22Rv1 (cell line): ENCODE measurements around the gene CCDC24.

Experiments used
- H3K27ac ChIP-seq: fragments of 450-650 bp; 2 replicates; pipeline ENCODE4 v1.5.1; 2017
- ZFX ChIP-seq: fragments of 450-650 bp; IDR thresholded peaks from 2 replicates; pipeline ENCODE4 v1.6.1; 2017; ENCODE audit warnings: antibody characterized with exemption, borderline replicate concordance
- TF ChIP-seq, protein P1 (sequence below): fragments of 450-650 bp; IDR thresholded peaks from 2 replicates; pipeline ENCODE4 v1.5.1; 2017; ENCODE audit warnings: mild to moderate bottlenecking

CCDC24 gene

DNA sequence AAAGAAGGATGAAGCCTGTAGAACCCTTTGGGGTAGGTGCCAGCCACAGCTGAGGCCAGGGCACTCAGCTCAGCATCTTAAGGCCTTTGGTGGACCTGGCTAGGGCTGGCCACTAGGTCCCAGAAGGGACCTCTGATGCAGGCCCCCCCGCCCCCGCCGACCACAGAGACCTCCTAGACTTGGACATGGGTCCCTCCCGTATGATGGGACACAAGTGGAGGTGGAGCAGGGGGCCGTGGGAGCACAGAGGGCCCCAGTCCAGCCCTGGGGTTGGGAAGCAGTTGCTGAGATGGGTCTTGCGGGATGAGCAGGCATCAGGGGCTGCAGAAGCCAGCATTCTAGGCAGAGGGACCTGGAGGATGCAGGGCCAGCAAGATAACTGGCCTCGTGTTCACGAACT lies 9.2 kb upstream of the CCDC24 start:
- H3K27ac ChIP-seq = no peak overlapping the region
- no peak for TF ChIP-seq ZFX
- TF ChIP-seq, protein P1, sequence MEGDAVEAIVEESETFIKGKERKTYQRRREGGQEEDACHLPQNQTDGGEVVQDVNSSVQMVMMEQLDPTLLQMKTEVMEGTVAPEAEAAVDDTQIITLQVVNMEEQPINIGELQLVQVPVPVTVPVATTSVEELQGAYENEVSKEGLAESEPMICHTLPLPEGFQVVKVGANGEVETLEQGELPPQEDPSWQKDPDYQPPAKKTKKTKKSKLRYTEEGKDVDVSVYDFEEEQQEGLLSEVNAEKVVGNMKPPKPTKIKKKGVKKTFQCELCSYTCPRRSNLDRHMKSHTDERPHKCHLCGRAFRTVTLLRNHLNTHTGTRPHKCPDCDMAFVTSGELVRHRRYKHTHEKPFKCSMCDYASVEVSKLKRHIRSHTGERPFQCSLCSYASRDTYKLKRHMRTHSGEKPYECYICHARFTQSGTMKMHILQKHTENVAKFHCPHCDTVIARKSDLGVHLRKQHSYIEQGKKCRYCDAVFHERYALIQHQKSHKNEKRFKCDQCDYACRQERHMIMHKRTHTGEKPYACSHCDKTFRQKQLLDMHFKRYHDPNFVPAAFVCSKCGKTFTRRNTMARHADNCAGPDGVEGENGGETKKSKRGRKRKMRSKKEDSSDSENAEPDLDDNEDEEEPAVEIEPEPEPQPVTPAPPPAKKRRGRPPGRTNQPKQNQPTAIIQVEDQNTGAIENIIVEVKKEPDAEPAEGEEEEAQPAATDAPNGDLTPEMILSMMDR = no peak

DNA sequence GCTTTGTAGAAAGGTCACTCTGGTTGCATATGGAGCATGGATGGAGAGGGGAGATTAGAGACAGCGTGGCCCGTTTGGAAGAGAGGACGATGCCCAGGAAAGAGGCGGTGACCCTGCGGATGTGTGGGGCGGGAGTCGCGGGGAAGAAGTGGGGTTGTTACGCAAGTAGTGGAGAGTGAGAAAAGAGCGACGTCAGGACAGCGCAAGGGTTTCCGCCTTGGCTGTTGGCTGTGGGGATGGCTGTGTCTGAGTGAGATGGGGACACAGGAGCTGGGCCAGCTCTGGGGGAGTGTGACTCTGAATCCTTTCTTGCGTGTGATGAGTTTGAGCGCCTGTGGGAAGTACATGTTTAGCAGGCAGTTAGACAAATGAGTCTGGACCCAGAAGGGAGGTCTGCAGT lies 8.6 kb upstream of the CCDC24 start:
- TF ChIP-seq ZFX = no peak
- TF ChIP-seq, protein P1 = no peak
- H3K27ac ChIP-seq = no peak overlapping the region

DNA sequence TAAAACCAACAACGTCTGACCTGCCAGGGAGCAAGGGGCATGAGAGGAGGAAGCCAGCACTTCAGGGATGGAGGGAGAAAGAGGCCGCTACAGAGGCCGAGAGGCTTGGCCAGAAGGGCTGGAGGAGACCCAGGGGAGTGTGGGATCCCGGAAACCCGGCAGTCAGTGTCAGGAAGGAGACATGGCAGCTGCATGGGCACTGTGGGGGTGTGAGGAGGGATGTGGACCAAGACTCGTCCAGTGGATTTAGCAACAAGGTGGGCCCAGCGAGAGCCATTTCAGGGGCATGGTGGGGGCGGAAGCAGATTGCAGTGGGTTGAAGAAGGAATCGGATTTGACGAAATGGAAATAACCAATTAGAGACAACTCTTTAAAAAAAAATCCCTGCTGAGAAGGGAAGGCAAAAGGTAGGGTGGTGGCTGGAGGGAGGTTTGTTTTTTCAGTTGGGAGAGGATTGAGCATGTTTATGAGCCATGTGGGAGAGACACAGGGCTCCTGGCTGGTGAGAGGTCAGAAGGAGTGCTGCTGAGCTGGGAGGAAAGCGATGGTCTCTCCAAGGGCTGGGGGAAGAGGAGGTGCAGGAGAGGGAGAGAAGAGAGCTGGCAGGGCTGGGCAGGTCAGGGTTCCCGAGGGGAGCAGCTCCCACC lies 8.0 kb upstream of the CCDC24 start:
- H3K27ac ChIP-seq = no peak overlapping the region
- TF ChIP-seq, protein P1 = no peak
- no peak for TF ChIP-seq ZFX

DNA sequence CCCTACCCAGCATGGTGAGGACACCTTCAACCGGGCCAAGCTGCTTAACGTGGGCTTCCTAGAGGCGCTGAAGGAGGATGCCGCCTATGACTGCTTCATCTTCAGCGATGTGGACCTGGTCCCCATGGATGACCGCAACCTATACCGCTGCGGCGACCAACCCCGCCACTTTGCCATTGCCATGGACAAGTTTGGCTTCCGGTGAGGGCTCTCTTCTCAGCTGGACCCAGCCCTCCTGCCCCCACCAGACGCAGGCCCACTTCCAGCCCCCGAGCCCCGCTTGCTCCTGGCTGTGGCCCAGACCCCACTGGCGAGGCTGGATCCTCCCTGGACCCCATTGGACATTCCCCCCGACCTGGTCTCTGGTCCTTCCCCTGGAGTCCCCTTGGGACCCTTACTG lies 6.5 kb upstream of the CCDC24 start:
- TF ChIP-seq, protein P1 = no peak
- no peak for TF ChIP-seq ZFX
- no peak overlapping the region for H3K27ac ChIP-seq

DNA sequence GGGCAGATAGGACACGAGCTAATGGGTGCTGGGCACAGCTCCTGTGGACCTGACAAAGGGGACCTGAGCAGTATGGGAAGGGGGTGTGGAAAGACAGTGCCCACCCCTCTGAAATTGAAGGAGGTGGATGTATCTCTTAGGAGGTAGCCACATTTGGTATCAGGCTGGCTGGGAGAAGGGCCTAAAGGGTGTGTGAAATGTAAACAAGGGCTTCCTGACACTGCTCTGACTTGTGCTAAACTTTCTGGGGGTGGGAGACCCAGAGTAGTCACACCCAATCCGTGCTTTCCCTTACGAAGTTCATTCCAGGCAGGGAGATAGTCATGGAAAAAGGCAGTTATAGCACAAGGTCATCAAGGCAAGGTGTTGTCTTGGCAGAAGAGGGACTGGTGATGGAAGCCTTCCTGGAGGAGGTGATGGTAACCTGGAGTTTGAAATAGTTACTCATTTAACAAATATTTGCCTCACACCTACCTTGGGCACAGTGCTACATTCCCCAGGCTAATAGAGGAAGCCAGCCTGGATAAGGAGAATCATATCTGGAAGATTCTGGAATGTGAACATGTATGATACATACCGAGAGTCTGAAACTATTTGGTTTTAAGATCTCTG lies 5.3 kb upstream of the CCDC24 start:
- H3K27ac ChIP-seq = no peak overlapping the region
- TF ChIP-seq, protein P1 = no peak
- TF ChIP-seq ZFX = no peak

DNA sequence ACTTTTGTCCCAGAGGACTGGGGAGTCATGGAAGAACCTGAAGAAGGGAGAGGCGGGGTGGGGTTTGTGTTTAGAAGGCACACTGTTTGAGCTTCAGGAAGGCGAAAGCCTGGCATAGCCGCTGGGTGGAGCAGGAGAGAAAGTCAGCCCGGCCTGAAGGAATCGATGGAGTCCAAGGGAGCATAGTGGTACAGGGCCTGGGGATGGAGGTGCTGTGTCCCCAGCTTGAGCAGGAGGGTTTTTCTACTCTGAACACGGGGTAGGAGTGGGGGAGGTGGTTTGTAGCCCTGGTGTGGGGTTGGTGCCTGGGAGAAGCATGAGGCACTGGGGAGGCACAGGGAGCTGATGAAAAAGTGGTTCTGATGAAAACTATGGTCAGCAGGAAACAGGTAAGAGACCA lies 4.7 kb upstream of the CCDC24 start:
- TF ChIP-seq, protein P1 = no peak
- no peak for TF ChIP-seq ZFX
- H3K27ac ChIP-seq = no peak overlapping the region

DNA sequence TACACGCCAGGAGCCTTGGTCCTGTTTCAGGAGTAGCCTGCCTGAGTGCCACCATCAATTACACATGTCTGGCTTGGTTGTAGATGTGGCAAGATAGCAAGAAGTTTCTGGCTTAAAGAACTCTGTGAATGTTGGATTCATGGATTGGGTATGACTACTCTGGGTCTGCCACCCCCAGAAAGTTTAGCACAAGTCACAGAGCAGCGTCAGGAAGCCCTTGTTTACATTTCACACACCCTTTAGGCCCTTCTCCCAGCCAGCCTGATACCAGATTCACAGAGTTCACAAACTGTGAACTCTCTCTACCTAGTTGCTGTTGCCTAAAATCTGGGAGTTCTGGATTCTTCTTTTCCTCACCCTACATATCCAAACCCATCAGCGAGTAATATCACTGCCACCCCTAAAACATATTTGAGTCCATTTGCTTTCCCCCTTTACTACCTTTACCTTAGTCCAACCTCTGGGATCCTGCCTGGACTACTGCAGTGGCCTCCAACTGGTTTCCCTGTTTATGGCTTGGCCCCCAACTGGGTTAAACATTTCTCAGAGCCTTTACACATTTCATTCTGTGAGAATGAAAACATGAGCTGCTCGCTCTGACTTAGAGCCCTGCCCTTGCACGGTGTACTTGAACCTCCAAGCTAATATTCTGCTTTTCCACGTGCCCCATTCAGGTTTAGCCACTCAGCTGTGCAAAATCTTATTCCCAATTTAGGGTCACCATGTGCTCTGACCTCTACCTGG lies 4.1 kb upstream of the CCDC24 start:
- TF ChIP-seq ZFX = no peak
- TF ChIP-seq, protein P1 = no peak
- no peak overlapping the region for H3K27ac ChIP-seq
